ENCODE measurements around the gene OR6C2. TPM values are rescaled to one million over a fixed set of nuclear protein-coding genes. Genes with fewer than 3 reads are reported as not detected.
A peak's percentile ranks its signal among the peaks of the same experiment; 100 is the strongest.
"Not testable (repeated sequence)": the region's sequence is repeated elsewhere in the genome, so short reads cannot be mapped to it uniquely, and the experiment has no call there.

OR6C2 gene
- total and polyA plus RNA-seq, 4 experiments from 2014 or later: not detected

DNA sequence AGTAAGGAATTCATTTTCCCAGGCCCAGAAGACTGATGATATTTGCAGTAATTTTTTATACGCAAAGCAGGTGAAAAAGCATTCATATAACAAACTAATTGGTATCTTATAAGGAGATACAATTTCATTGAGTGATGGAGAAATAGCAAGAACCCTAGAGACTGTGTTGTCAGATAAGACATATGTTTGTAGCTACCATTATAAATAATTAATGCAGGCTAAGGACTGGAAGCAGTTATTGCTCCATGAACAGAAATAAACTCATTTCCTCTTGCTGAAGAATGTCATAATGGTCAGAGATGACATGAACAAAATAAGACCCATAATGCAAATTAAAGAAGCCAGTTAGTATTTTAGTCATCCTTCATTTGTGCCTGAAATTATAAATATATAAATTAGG is 1.5 kb downstream of the OR6C2 start:
- DNase-seq: no peak
- no peak overlapping the region for H3K27ac ChIP-seq (ENCODE audit: low read depth, low read length)
- Mint-ChIP-seq H3K9me3 (peaks cover 1 to 23% (median 17%) of the 10 kb centered on the region in 8 donors), H3K4me3 (no peak overlapping the region), H3K27ac (no peak overlapping the region), H3K4me1 (no peaks in the 10 kb centered on the region), H3K27me3 (peaks cover 9 to 14% of the 10 kb centered on the region in 2 donors), H3K36me3 (peaks cover 0 to 2% of the 10 kb centered on the region in 2 donors)
- no peak overlapping the region for H3K4me3 ChIP-seq (ENCODE audit: low read length in 2 of 2)
- intact Hi-C loops (cut with micrococcal nuclease): no loop called here
- H3K9me3 ChIP-seq (ENCODE audit: control insufficient read depth in 1 of 2, low read length in 2 of 2): no peaks in the 10 kb centered on the region
- ChIA-PET CTCF (ENCODE audit: partially characterized antibody) (no interaction called here), POLR2A (ENCODE audit: partially characterized antibody) (no interaction called here)
- no peaks in the 10 kb centered on the region for H3K36me3 ChIP-seq (ENCODE audit: insufficient read depth, low read length)
- H3K4me1 ChIP-seq (ENCODE audit: insufficient read depth, low read length): no peaks in the 10 kb centered on the region
- H3K27me3 ChIP-seq (ENCODE audit: insufficient read depth, low read length): no peaks in the 10 kb centered on the region

DNA sequence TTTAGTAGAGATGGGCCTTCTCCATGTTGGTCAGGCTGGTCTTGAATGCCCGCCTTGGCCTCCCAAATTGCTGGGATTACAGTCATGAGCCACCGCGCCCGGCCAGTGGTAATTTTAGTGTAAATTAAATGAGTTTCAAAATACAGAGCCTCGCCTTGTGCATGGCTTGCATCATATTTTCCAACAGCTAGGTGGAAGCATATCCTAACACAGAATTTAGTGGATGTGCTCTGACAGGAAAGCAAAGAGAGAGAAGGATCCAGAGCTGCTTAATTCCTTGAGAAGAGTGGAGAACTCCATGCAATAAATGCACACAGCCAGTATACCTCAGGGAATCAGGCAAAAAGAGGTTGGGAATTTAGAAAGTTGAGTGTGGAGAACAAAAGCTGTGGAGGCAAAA is 2.5 kb downstream of the OR6C2 start:
- intact Hi-C loops (cut with micrococcal nuclease): no loop called here
- no peak for DNase-seq
- no peaks in the 10 kb centered on the region for H3K4me1 Mint-ChIP-seq
- ChIA-PET POLR2A (ENCODE audit: partially characterized antibody) (no interaction called here), CTCF (ENCODE audit: partially characterized antibody) (interaction anchor here (0.9 kb wide), 1 partner anchor 173 kb away, joined by 4 read pairs; no protein-coding TSS in a partner anchor)
- no peaks in the 10 kb centered on the region for H3K4me1 ChIP-seq (ENCODE audit: insufficient read depth, low read length)
- no peak overlapping the region for H3K27ac Mint-ChIP-seq
- no peaks in the 10 kb centered on the region for H3K9me3 ChIP-seq (ENCODE audit: control insufficient read depth in 1 of 2, low read length in 2 of 2)
- H3K27me3 ChIP-seq (ENCODE audit: insufficient read depth, low read length): no peaks in the 10 kb centered on the region
- H3K9me3 Mint-ChIP-seq: peaks cover 0 to 13% (median 10%) of the 10 kb centered on the region in 8 donors
- peaks cover 10 to 17% of the 10 kb centered on the region in 2 donors for H3K27me3 Mint-ChIP-seq
- H3K4me3 Mint-ChIP-seq: no peak overlapping the region
- no peaks in the 10 kb centered on the region for H3K36me3 ChIP-seq (ENCODE audit: insufficient read depth, low read length)
- no peaks in the 10 kb centered on the region for H3K36me3 Mint-ChIP-seq
- H3K27ac ChIP-seq (ENCODE audit: low read depth, low read length): no peak overlapping the region
- no peak overlapping the region for H3K4me3 ChIP-seq (ENCODE audit: low read length in 2 of 2)

DNA sequence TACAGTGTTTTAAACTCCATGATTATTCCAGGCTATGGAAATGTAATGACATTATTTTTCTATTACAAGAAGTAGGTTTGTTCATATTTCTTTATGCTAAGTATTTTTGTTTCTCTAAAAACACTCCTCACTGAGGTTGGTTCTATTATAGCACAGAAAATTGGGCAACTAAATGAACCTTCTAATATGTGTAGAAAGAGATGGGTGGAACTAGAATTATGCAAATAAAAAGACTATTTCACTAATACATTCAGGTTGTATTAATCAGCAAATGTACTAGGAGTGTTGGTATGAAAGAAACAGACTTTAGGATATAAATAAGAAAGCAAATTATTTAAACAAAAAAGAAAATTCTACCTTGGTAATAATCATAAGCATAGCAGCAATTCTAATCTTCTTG is 4.9 kb downstream of the OR6C2 start:
- Histone ChIP-seq H3K4me3 (ENCODE audit: low read length in 2 of 2) (no peak overlapping the region), H3K36me3 (ENCODE audit: insufficient read depth, low read length) (no peaks in the 10 kb centered on the region), H3K27ac (ENCODE audit: low read depth, low read length) (no peak overlapping the region), H3K27me3 (ENCODE audit: insufficient read depth, low read length) (no peaks in the 10 kb centered on the region), H3K9me3 (ENCODE audit: control insufficient read depth in 1 of 2, low read length in 2 of 2) (no peaks in the 10 kb centered on the region), H3K4me1 (ENCODE audit: insufficient read depth, low read length) (no peaks in the 10 kb centered on the region)
- H3K4me3 Mint-ChIP-seq: no peak overlapping the region
- intact Hi-C loops (cut with micrococcal nuclease): no loop called here
- CTCF ChIA-PET (ENCODE audit: partially characterized antibody): no interaction called here
- no peak for DNase-seq
- H3K4me1 Mint-ChIP-seq: no peaks in the 10 kb centered on the region
- POLR2A ChIA-PET (ENCODE audit: partially characterized antibody): no interaction called here
- no peaks in the 10 kb centered on the region for H3K36me3 Mint-ChIP-seq
- H3K9me3 Mint-ChIP-seq: no peaks in the 10 kb centered on the region
- peaks cover 21 to 30% of the 10 kb centered on the region in 2 donors for H3K27me3 Mint-ChIP-seq
- H3K27ac Mint-ChIP-seq: no peak overlapping the region

DNA sequence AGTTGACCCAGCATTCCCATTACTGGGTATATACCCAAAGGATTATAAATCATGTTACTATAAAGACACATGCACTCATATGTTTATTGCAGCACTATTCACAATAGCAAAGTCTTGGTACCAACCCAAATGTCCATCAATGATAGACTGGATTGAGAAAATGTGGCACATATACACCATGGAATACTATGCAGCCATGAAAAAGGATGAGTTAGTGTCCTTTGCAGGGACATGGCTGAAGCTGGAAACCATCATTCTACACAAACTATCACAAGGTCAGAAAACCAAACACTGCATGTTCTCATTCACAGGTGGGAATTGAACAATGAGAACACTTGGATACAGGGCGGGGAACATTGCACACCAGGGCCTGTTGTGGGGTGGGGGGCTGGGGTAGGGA is 21.1 kb downstream of the OR6C2 start:
- H3K4me1 Mint-ChIP-seq; H3K4me3 ChIP-seq (ENCODE audit: low read length in 2 of 2); H3K9me3 ChIP-seq (ENCODE audit: control insufficient read depth in 1 of 2, low read length in 2 of 2); POLR2A ChIA-PET (ENCODE audit: partially characterized antibody); intact Hi-C loops (cut with micrococcal nuclease); H3K4me1 ChIP-seq (ENCODE audit: insufficient read depth, low read length); H3K27ac ChIP-seq (ENCODE audit: low read depth, low read length); DNase-seq; CTCF ChIA-PET (ENCODE audit: partially characterized antibody); H3K27me3 ChIP-seq (ENCODE audit: insufficient read depth, low read length); H3K4me3 Mint-ChIP-seq; H3K36me3 ChIP-seq (ENCODE audit: insufficient read depth, low read length); H3K36me3 Mint-ChIP-seq: not testable (repeated sequence)
- Mint-ChIP-seq H3K27ac (peak overlapping the region in 1 of 7 donors; percentile 57), H3K9me3 (peaks cover 2 to 19% (median 8%) of the 10 kb centered on the region in 8 donors), H3K27me3 (peaks cover 18 to 20% of the 10 kb centered on the region in 2 donors)

DNA sequence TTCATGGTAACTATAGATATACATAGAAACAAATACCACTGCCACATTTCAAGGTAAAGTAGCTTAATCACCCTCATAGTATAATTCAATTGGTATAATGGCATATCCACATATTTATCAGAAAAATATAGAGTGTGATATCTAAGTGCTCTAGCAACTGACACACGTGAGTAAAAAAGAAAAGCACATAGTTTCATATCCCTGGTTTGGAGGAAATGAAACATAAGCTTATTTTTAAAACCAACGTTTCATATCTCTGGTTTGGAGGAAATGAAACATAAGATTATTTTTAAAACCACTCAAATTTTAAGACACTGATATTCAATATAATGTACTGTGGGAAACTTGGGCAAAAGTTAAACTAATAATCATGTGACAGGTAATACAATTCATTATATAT is 24.0 kb downstream of the OR6C2 start:
- Histone ChIP-seq H3K27ac (ENCODE audit: low read depth, low read length) (no peak overlapping the region), H3K36me3 (ENCODE audit: insufficient read depth, low read length) (no peaks in the 10 kb centered on the region), H3K9me3 (ENCODE audit: control insufficient read depth in 1 of 2, low read length in 2 of 2) (no peaks in the 10 kb centered on the region), H3K4me1 (ENCODE audit: insufficient read depth, low read length) (no peaks in the 10 kb centered on the region), H3K4me3 (ENCODE audit: low read length in 2 of 2) (no peak overlapping the region), H3K27me3 (ENCODE audit: insufficient read depth, low read length) (no peaks in the 10 kb centered on the region)
- peaks cover 10 to 14% of the 10 kb centered on the region in 2 donors for H3K27me3 Mint-ChIP-seq
- no peaks in the 10 kb centered on the region for H3K4me1 Mint-ChIP-seq
- H3K27ac Mint-ChIP-seq: no peak overlapping the region
- intact Hi-C loops (cut with micrococcal nuclease): no loop called here
- no peak for DNase-seq
- H3K4me3 Mint-ChIP-seq: no peak overlapping the region
- ChIA-PET POLR2A (ENCODE audit: partially characterized antibody) (no interaction called here), CTCF (ENCODE audit: partially characterized antibody) (no interaction called here)
- H3K9me3 Mint-ChIP-seq: peaks cover 0 to 14% (median 7%) of the 10 kb centered on the region in 8 donors
- H3K36me3 Mint-ChIP-seq: no peaks in the 10 kb centered on the region

DNA sequence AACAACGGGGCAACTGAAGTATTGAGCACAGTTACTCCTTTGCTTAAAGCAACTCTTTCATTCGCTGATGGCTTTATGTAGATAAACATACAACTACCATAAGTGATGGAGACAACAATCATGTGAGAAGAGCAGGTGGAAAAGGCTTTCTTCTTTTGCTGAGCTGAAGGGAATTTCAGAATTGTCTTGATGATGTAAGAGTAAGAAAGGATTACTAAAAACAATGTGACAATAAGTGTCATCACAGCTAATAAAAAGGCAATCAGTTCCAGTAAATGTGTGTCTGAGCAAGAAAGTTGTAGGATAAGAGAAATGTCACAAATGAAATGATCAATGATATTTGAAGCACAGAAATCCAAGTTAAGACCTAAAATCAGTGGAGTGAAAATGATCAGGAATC is 25.4 kb downstream of the OR6C2 start:
- no peak for DNase-seq
- peaks cover 0 to 6% (median 1%) of the 10 kb centered on the region in 8 donors for H3K9me3 Mint-ChIP-seq
- Histone ChIP-seq H3K27ac (ENCODE audit: low read depth, low read length) (no peak overlapping the region), H3K9me3 (ENCODE audit: control insufficient read depth in 1 of 2, low read length in 2 of 2) (no peaks in the 10 kb centered on the region), H3K36me3 (ENCODE audit: insufficient read depth, low read length) (no peaks in the 10 kb centered on the region), H3K4me1 (ENCODE audit: insufficient read depth, low read length) (no peaks in the 10 kb centered on the region), H3K27me3 (ENCODE audit: insufficient read depth, low read length) (no peaks in the 10 kb centered on the region), H3K4me3 (ENCODE audit: low read length in 2 of 2) (no peak overlapping the region)
- no peaks in the 10 kb centered on the region for H3K36me3 Mint-ChIP-seq
- POLR2A ChIA-PET (ENCODE audit: partially characterized antibody): no interaction called here
- peaks cover 9% of the 10 kb centered on the region in 2 donors for H3K27me3 Mint-ChIP-seq
- no peak overlapping the region for H3K27ac Mint-ChIP-seq
- intact Hi-C loops (cut with micrococcal nuclease): no loop called here
- H3K4me3 Mint-ChIP-seq: no peak overlapping the region
- no peaks in the 10 kb centered on the region for H3K4me1 Mint-ChIP-seq
- CTCF ChIA-PET (ENCODE audit: partially characterized antibody): no interaction called here

DNA sequence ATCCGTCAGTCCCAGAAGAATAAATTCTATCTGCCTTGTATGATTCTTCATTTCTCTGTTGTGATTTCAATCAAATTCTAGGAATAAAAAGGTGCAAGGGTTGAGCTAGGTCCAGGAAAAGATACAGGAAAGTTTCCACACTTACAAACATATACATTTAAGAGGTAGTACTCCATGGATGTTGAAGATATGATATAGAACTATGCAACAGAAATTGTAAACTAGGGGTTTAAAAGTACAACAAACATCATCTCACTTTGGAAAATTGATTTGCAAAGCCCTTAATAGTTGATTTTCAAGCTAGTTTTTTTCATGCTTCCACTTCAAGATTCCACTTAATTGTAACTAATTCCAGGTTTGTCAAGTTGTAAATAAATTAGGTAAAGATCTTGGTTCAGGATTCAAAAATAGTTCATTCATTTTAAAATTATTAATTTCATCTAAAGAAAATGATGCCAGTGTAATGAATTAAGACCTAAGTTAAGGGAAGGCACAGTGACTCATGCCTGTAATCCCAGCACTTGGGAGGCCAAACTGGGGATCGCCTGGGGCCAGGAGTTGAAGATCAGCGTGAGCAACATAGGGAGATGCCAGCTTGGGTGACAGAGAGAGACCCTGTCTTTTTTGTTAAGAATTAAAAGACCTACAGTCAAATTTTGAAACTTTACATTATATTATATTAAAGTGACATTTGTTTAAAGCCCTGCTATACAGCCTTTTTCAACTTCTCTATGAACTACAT is 26.4 kb downstream of the OR6C2 start, which contains the start of gene OR6C70:
TSS of gene OR6C70 (minus strand) at position 51 of the 742 bp plus-strand sequence. CDS start at position 51, 0 bp downstream.
- ChIA-PET CTCF (ENCODE audit: partially characterized antibody) (no interaction called here), POLR2A (ENCODE audit: partially characterized antibody) (no interaction called here)
- Mint-ChIP-seq H3K4me1 (no peaks in the 10 kb centered on the region), H3K9me3 (no peaks in the 10 kb centered on the region), H3K4me3 (no peak within 1 kb of the TSS), H3K36me3 (no peaks in the 10 kb centered on the region), H3K27ac (no peak within 1 kb of the TSS), H3K27me3 (peaks cover 6 to 9% of the 10 kb centered on the region in 2 donors)
- DNase-seq: no peak
- no peaks in the 10 kb centered on the region for H3K36me3 ChIP-seq (ENCODE audit: insufficient read depth, low read length)
- H3K4me3 ChIP-seq (ENCODE audit: low read length in 2 of 2): no peak within 1 kb of the TSS
- intact Hi-C loops (cut with micrococcal nuclease): no loop called here
- no peaks in the 10 kb centered on the region for H3K4me1 ChIP-seq (ENCODE audit: insufficient read depth, low read length)
- no peaks in the 10 kb centered on the region for H3K9me3 ChIP-seq (ENCODE audit: control insufficient read depth in 1 of 2, low read length in 2 of 2)
- no peak within 1 kb of the TSS for H3K27ac ChIP-seq (ENCODE audit: low read depth, low read length)
- H3K27me3 ChIP-seq (ENCODE audit: insufficient read depth, low read length): no peaks in the 10 kb centered on the region

Measured in CD4-positive, alpha-beta memory T cell (primary cell).